ENCODE results near the gene CASK. TPM values are rescaled to one million over a fixed set of nuclear protein-coding genes. Genes with fewer than 3 reads are reported as not detected.

CASK gene
- total RNA-seq, 2 donors from 2014 or later = 90.8 to 107 TPM

GRCh38 chrX:41730081-41730480, 193.3 kb downstream of the CASK start:
- Histone ChIP-seq H3K4me1 (no peaks in the 10 kb centered on the region), H3K9me3 (no peaks in the 10 kb centered on the region), H3K27ac (no peak overlapping the region), H3K4me3 (no peak overlapping the region), H3K27me3 (no peaks in the 10 kb centered on the region), H3K36me3 (no peaks in the 10 kb centered on the region), H3K9ac (ENCODE audit: low read depth in 2 of 2, low read length in 2 of 2) (no peak overlapping the region)
- TF ChIP-seq, protein P1, sequence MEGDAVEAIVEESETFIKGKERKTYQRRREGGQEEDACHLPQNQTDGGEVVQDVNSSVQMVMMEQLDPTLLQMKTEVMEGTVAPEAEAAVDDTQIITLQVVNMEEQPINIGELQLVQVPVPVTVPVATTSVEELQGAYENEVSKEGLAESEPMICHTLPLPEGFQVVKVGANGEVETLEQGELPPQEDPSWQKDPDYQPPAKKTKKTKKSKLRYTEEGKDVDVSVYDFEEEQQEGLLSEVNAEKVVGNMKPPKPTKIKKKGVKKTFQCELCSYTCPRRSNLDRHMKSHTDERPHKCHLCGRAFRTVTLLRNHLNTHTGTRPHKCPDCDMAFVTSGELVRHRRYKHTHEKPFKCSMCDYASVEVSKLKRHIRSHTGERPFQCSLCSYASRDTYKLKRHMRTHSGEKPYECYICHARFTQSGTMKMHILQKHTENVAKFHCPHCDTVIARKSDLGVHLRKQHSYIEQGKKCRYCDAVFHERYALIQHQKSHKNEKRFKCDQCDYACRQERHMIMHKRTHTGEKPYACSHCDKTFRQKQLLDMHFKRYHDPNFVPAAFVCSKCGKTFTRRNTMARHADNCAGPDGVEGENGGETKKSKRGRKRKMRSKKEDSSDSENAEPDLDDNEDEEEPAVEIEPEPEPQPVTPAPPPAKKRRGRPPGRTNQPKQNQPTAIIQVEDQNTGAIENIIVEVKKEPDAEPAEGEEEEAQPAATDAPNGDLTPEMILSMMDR (IDR thresholded peaks at IDR 0.05) = no peak
- intact Hi-C loops (cut with DNase I) = no loop called here
- DNase-seq = no peak

DNA sequence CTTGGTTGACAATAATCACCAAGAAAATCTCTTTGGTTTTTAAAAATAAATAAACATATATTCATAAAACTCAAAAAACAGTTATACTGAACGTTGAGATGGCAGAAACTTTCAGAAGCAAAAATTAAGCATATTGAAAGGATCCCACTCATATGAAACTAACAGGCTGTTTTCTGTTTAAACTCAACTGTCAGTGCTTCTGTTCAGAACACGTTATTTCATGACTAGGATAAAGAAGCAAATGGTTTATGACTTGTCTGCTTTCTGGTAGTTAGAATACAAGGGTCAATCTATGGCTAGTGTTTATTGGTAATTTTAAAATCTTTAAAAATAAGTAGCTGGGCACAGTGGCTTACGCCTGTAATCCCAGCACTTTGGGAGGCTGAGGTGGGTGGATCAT, 195.2 kb downstream of the CASK start:
- Histone ChIP-seq H3K27me3 (no peaks in the 10 kb centered on the region), H3K36me3 (no peaks in the 10 kb centered on the region), H3K9me3 (no peaks in the 10 kb centered on the region), H3K9ac (ENCODE audit: low read depth in 2 of 2, low read length in 2 of 2) (no peak overlapping the region), H3K27ac (no peak overlapping the region), H3K4me1 (no peaks in the 10 kb centered on the region), H3K4me3 (no peak overlapping the region)
- no peak for DNase-seq
- TF ChIP-seq, protein P1 (IDR thresholded peaks at IDR 0.05) = no peak
- intact Hi-C loops (cut with DNase I) = no loop called here

DNA sequence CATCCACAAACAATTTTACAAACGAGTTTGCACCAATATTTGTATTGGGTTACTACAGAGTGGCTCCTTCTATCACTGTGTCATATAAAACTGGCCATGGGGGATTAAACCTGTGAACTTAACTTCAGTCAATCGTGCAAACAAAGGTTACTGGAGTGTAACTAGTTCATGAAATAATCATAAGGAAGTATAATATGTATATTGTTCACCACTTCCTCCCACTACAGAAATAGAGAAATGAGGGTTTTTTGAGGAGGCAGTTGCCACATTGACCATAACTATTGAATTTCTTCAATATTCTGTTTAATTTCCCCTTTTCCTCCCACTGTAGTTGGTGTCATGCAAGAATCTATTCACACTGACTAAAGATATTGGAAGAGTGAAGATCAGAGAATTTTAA, 199.5 kb downstream of the CASK start, which contains the start of gene GPR82:
GPR82 (plus strand) TSS at position 356 of the 400 bp plus-strand sequence. CDS start 2,846 bp downstream, outside the sequence.
- Histone ChIP-seq H3K9me3 (no peaks in the 10 kb centered on the region), H3K27me3 (no peaks in the 10 kb centered on the region), H3K4me1 (no peaks in the 10 kb centered on the region), H3K36me3 (no peaks in the 10 kb centered on the region), H3K27ac (no peak within 1 kb of the TSS), H3K4me3 (no peak within 1 kb of the TSS), H3K9ac (ENCODE audit: low read depth in 2 of 2, low read length in 2 of 2) (no peak within 1 kb of the TSS)
- TF ChIP-seq, protein P1 (IDR thresholded peaks at IDR 0.05) = no peak
- intact Hi-C loops (cut with DNase I) = no loop called here
- DNase-seq = no peak

GRCh38 chrX:41722816-41723618, 200.3 kb downstream of the CASK start:
- TF ChIP-seq, protein P1 (IDR thresholded peaks at IDR 0.05) = no peak
- Histone ChIP-seq H3K36me3 (no peaks in the 10 kb centered on the region), H3K4me3 (no peak overlapping the region), H3K27me3 (no peaks in the 10 kb centered on the region), H3K9ac (ENCODE audit: low read depth in 2 of 2, low read length in 2 of 2) (no peak overlapping the region), H3K4me1 (no peaks in the 10 kb centered on the region), H3K9me3 (no peaks in the 10 kb centered on the region), H3K27ac (no peak overlapping the region)
- no peak for DNase-seq
- intact Hi-C loops (cut with DNase I) = no loop called here

GRCh38 chrX:41722214-41722613, 201.1 kb downstream of the CASK start:
- Histone ChIP-seq H3K9ac (ENCODE audit: low read depth in 2 of 2, low read length in 2 of 2) (no peak overlapping the region), H3K27me3 (no peaks in the 10 kb centered on the region), H3K4me1 (no peaks in the 10 kb centered on the region), H3K36me3 (no peaks in the 10 kb centered on the region), H3K9me3 (no peaks in the 10 kb centered on the region), H3K4me3 (no peak overlapping the region), H3K27ac (no peak overlapping the region)
- TF ChIP-seq, protein P1 (IDR thresholded peaks at IDR 0.05) = no peak
- DNase-seq = no peak
- intact Hi-C loops (cut with DNase I) = no loop called here
